Trophoblast cell (in vitro differentiated cells and primary cell): ENCODE measurements around the gene GFOD1.
A peak's percentile ranks its signal among the peaks of the same experiment; 100 is the strongest.

Experiments used
- DNase-seq, 2 donors: peaks; one replicate each; pipeline ENCODE4 v3.0.0-alpha.2; 2016
- H2AFZ ChIP-seq: 2 replicates; pipeline ENCODE4 v1.6.1; 2013; ENCODE audit warnings: low read length, moderate library complexity, mild to moderate bottlenecking; ENCODE audit not compliant: insufficient read depth, poor library complexity
- H2AK5ac ChIP-seq: 2 replicates; pipeline ENCODE4 v1.6.1; 2013; ENCODE audit warnings: mild to moderate bottlenecking, low read length
- H2BK120ac ChIP-seq: 2 replicates; pipeline ENCODE4 v1.6.1; 2013; ENCODE audit warnings: low read length, mild to moderate bottlenecking, moderate library complexity; ENCODE audit not compliant: insufficient read depth, poor library complexity
- H2BK12ac ChIP-seq: 2 replicates; pipeline ENCODE4 v1.6.1; 2013; ENCODE audit warnings: mild to moderate bottlenecking, low read length, moderate library complexity
- H2BK5ac ChIP-seq: 2 replicates; pipeline ENCODE4 v1.6.1; 2013; ENCODE audit warnings: low read length, low read depth, moderate library complexity, mild to moderate bottlenecking; ENCODE audit not compliant: poor library complexity
- H3K14ac ChIP-seq: 2 replicates; pipeline ENCODE4 v1.6.1; 2013; ENCODE audit warnings: mild to moderate bottlenecking, low read length
- H3K18ac ChIP-seq: 2 replicates; pipeline ENCODE4 v1.6.1; 2013; ENCODE audit warnings: mild to moderate bottlenecking, low read length
- H3K23ac ChIP-seq: 2 replicates; pipeline ENCODE4 v1.6.1; 2013; ENCODE audit warnings: low read length
- H3K27ac ChIP-seq: 2 replicates; pipeline ENCODE4 v1.5.1; 2013; ENCODE audit warnings: low read depth, mild to moderate bottlenecking, inconsistent platforms, low read length, moderate library complexity
- H3K27me3 ChIP-seq: 2 replicates; pipeline ENCODE4 v1.6.1; 2013; ENCODE audit warnings: inconsistent platforms, mild to moderate bottlenecking, low read length, moderate library complexity; ENCODE audit not compliant: insufficient read depth
- H3K36me3 ChIP-seq, 2 experiments: 1 replicate in 1 of 2; 2 replicates in 1 of 2; pipeline ENCODE4 v1.6.1; 2013; ENCODE audit warnings: low read length in 2 of 2, mild to moderate bottlenecking in 2 of 2, moderate library complexity in 1 of 2; ENCODE audit not compliant: insufficient read depth in 2 of 2, control insufficient read depth in 1 of 2
- H3K4ac ChIP-seq: 2 replicates; pipeline ENCODE4 v1.6.1; 2013; ENCODE audit warnings: low read depth, mild to moderate bottlenecking, low read length, moderate library complexity
- H3K4me1 ChIP-seq, 2 experiments: 1 replicate in 1 of 2; 2 replicates in 1 of 2; pipeline ENCODE4 v1.6.1; 2013; ENCODE audit warnings: low read length in 2 of 2, mild to moderate bottlenecking in 2 of 2, moderate library complexity in 1 of 2; ENCODE audit not compliant: insufficient read depth in 2 of 2, control insufficient read depth in 1 of 2
- H3K4me2 ChIP-seq: 2 replicates; pipeline ENCODE4 v1.6.1; 2013; ENCODE audit warnings: inconsistent platforms, mild to moderate bottlenecking, low read length, moderate library complexity
- H3K4me3 ChIP-seq: 2 replicates; pipeline ENCODE4 v1.5.1; 2013; ENCODE audit warnings: mild to moderate bottlenecking, low read depth, low read length, inconsistent platforms
- H3K79me1 ChIP-seq: one replicate; pipeline ENCODE4 v1.6.1; 2013; ENCODE audit warnings: low read length
- H3K79me2 ChIP-seq: 2 replicates; pipeline ENCODE4 v1.6.1; 2013; ENCODE audit warnings: low read length, mild to moderate bottlenecking; ENCODE audit not compliant: control insufficient read depth, insufficient read depth, poor library complexity
- H3K9ac ChIP-seq: 2 replicates; pipeline ENCODE4 v1.6.1; 2013; ENCODE audit warnings: mild to moderate bottlenecking, low read length
- H3K9me3 ChIP-seq: 2 replicates; pipeline ENCODE4 v1.6.1; 2013; ENCODE audit warnings: low read depth, mild to moderate bottlenecking, control low read depth, inconsistent platforms, low read length; ENCODE audit not compliant: insufficient read depth
- H4K12ac ChIP-seq: 2 replicates; pipeline ENCODE4 v1.6.1; 2013; ENCODE audit warnings: low read depth, mild to moderate bottlenecking, low read length, moderate library complexity
- H4K8ac ChIP-seq: 2 replicates; pipeline ENCODE4 v1.6.1; 2013; ENCODE audit warnings: low read depth, mild to moderate bottlenecking, low read length, moderate library complexity
- H4K91ac ChIP-seq: one replicate; pipeline ENCODE4 v1.6.1; 2013; ENCODE audit warnings: low read depth, mild to moderate bottlenecking, low read length, moderate library complexity
- WGBS: extraction: QIAGEN DNeasy Blood & Tissue Kit; methylation state at CpG from one replicate; pipeline ENCODE4 v1.1.7; 2013; ENCODE audit warnings: missing lambda C conversion rate; ENCODE audit not compliant: insufficient read length, insufficient coverage; ENCODE audit errors: extremely low coverage; 5-methylcytosine and 5-hydroxymethylcytosine counted together

Gene GFOD1

DNA sequence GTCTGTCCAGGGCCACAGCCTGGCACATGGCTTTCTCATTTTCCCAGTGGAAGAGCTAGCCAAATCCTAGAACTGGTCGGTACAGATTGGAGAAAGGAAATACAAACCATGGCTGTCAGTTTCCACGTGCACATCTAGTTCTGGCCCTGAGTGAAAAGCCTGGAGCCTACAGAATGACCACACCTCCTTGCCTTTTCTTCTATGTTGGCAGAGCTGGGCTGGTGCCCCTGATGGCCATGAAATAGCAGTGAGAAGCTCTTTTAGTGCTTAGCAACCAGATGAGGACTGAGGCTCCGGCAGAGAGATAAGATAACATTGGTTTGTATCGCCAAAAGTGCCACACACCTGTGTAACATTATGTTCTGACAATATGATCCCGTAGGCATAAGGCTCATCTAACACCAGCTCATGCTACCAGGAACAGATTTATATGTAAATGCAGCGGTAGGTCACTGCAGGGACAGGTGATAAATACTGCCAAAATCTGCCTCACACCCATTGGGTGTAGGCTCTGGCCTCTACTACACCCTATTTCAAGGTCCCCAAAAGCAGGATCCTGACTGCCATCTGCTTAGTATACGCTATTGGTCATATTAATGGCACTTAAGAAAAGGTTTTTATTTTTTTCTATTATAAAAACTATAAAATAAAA is 119.2 kb downstream of the GFOD1 start:
- Histone ChIP-seq H4K91ac (no peak overlapping the region), H3K14ac (no peak overlapping the region), H3K4me1 (peaks cover 0 to 3% of the 10 kb centered on the region in 2 experiments), H3K4ac (no peak overlapping the region), H2BK5ac (no peak overlapping the region), H2BK120ac (no peak overlapping the region), H3K4me3 (no peak overlapping the region), H3K18ac (no peak overlapping the region), H3K36me3 (peaks cover 0 to 5% of the 10 kb centered on the region in 2 experiments), H4K12ac (no peak overlapping the region), H3K27ac (no peak overlapping the region), H3K27me3 (no peaks in the 10 kb centered on the region), H3K79me2 (no peaks in the 10 kb centered on the region), H3K79me1 (no peaks in the 10 kb centered on the region), H2AFZ (no peak overlapping the region), H3K9me3 (peaks cover 3% of the 10 kb centered on the region), H2AK5ac (no peak overlapping the region), H3K9ac (no peak overlapping the region), H4K8ac (no peak overlapping the region), H3K4me2 (no peak overlapping the region), H3K23ac (no peak overlapping the region), H2BK12ac (no peak overlapping the region)
- DNase-seq, result no peak
- WGBS, result no CpG with 5 or more reads among the region's 7 CpGs

DNA sequence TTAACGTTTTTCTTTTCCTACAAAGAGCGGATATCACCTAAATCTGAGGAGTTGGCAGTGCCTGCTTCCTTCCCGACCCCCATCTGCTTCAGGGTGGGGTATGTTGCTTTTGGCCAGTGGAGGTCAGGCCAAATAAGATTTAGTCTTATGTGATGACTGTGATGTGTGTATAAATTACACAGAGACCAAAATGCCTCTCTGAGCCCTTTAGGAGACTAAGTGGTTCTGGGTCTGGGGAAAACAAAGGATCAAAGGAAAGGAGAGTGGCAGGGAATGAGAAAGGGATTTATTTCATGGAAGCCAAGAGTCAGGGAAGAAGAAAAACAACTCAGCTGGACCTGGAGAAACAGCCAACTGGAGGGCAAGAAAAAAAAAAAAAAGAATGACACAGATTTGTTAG is 120.0 kb downstream of the GFOD1 start:
- no peak overlapping the region for H3K18ac ChIP-seq
- H2BK12ac ChIP-seq, result no peak overlapping the region
- no peak overlapping the region for H3K9ac ChIP-seq
- DNase-seq, result no peak
- no peaks in the 10 kb centered on the region for H3K79me2 ChIP-seq
- H3K4me3 ChIP-seq, result no peak overlapping the region
- no peak overlapping the region for H3K23ac ChIP-seq
- no peak overlapping the region for H2BK5ac ChIP-seq
- H3K27ac ChIP-seq, result no peak overlapping the region
- H2AK5ac ChIP-seq, result no peak overlapping the region
- H2AFZ ChIP-seq, result no peak overlapping the region
- H4K12ac ChIP-seq, result no peak overlapping the region
- H3K14ac ChIP-seq, result no peak overlapping the region
- no CpG with 5 or more reads among the region's 3 CpGs for WGBS
- no peak overlapping the region for H4K8ac ChIP-seq
- H3K36me3 ChIP-seq, result peaks cover 0 to 5% of the 10 kb centered on the region in 2 experiments
- no peak overlapping the region for H3K4ac ChIP-seq
- H3K9me3 ChIP-seq, result peaks cover 3% of the 10 kb centered on the region
- H2BK120ac ChIP-seq, result no peak overlapping the region
- H3K27me3 ChIP-seq, result no peaks in the 10 kb centered on the region
- H3K79me1 ChIP-seq, result no peaks in the 10 kb centered on the region
- H3K4me1 ChIP-seq, result peaks cover 5 to 6% of the 10 kb centered on the region in 2 experiments
- H3K4me2 ChIP-seq, result no peak overlapping the region
- no peak overlapping the region for H4K91ac ChIP-seq

DNA sequence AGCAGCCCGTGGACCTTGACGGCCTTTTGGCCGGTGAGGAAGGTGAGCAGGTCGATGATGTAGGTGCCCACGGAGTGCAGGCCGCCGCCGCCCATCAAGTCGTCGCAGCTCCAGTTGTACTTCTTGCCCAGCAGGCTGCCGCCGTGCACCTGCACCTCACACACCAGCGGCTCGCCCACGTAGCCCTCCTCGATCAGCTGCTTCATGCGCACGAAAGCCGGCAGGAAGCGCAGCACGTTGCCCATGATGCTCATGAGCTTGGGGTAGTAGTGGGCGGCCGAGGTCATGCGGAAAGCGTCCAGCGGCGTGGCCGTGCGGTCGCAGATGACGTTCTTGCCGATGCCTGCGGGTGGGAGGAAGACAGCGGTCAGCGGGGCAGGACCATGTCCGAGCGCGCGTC is 122.1 kb downstream of the GFOD1 start:
- Histone ChIP-seq H2BK5ac (no peak overlapping the region), H2AFZ (no peak overlapping the region), H3K27ac (no peak overlapping the region), H3K18ac (no peak overlapping the region), H3K4me2 (no peak overlapping the region), H2BK12ac (no peak overlapping the region), H4K8ac (no peak overlapping the region), H2BK120ac (no peak overlapping the region), H3K23ac (no peak overlapping the region), H3K79me1 (peaks cover 2% of the 10 kb centered on the region), H4K12ac (no peak overlapping the region), H3K9me3 (peaks cover 3% of the 10 kb centered on the region), H3K27me3 (no peaks in the 10 kb centered on the region), H3K36me3 (peaks cover 0 to 5% of the 10 kb centered on the region in 2 experiments), H3K79me2 (no peaks in the 10 kb centered on the region), H3K4me1 (peaks cover 11 to 15% of the 10 kb centered on the region in 2 experiments), H2AK5ac (no peak overlapping the region), H3K9ac (no peak overlapping the region), H3K4me3 (no peak overlapping the region), H3K4ac (no peak overlapping the region), H4K91ac (no peak overlapping the region), H3K14ac (no peak overlapping the region)
- no CpG with 5 or more reads among the region's 39 CpGs for WGBS
- no peak for DNase-seq

DNA sequence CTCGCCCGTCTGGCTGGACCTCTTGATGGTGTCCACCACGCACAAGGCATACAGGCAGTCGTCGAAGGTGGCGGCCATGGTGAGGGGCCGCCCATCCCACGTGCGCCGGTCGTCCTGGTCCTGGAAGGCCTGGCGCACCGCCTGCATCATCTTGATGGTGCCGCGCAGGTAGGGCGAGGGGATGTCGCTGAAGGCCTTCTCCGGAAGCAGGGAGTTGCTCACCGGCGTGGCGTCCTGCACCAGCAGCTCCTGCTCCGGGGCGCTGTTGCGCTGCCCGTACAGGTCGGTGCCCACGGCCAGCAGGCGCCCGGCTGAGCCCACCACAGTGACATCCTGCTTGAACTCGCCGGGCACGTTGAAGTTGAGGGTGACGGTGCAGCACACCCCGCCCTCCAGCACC is 122.6 kb downstream of the GFOD1 start:
- H4K8ac ChIP-seq, result no peak overlapping the region
- H3K4ac ChIP-seq, result no peak overlapping the region

More for the DNA sequence above, 122.6 kb downstream of the GFOD1 start:
- H2AK5ac ChIP-seq, result peak overlapping the region; percentile 12
- no peak overlapping the region for H2BK120ac ChIP-seq
- no peaks in the 10 kb centered on the region for H3K79me2 ChIP-seq
- H3K36me3 ChIP-seq, result peaks cover 0 to 5% of the 10 kb centered on the region in 2 experiments
- no peak overlapping the region for H3K4me2 ChIP-seq
- H3K9ac ChIP-seq, result no peak overlapping the region
- H3K9me3 ChIP-seq, result peaks cover 3% of the 10 kb centered on the region
- no peak overlapping the region for H4K12ac ChIP-seq
- no peak for DNase-seq
- H3K4me3 ChIP-seq, result no peak overlapping the region
- H2AFZ ChIP-seq, result no peak overlapping the region
- no peaks in the 10 kb centered on the region for H3K27me3 ChIP-seq
- H3K23ac ChIP-seq, result no peak overlapping the region
- peaks cover 11 to 15% of the 10 kb centered on the region in 2 experiments for H3K4me1 ChIP-seq
- H3K27ac ChIP-seq, result no peak overlapping the region
- H2BK5ac ChIP-seq, result no peak overlapping the region
- no peak overlapping the region for H3K18ac ChIP-seq
- H3K14ac ChIP-seq, result no peak overlapping the region
- peaks cover 2% of the 10 kb centered on the region for H3K79me1 ChIP-seq
- no CpG with 5 or more reads among the region's 34 CpGs for WGBS
- no peak overlapping the region for H2BK12ac ChIP-seq
- no peak overlapping the region for H4K91ac ChIP-seq
